Jurkat, Clone E6-1 (cell line): ENCODE data around the gene MIER1.

ENCODE experiments used
- DNase-seq: peaks from one replicate; pipeline ENCODE4 v3.0.0-alpha.2; 2011; ENCODE audit warnings: low read depth, low spot score
- H3K4me3 ChIP-seq: 2 replicates; pipeline ENCODE4 v1.5.1; 2011; ENCODE audit warnings: mild to moderate bottlenecking, low read length, control low read depth, moderate library complexity

MIER1 gene

DNA sequence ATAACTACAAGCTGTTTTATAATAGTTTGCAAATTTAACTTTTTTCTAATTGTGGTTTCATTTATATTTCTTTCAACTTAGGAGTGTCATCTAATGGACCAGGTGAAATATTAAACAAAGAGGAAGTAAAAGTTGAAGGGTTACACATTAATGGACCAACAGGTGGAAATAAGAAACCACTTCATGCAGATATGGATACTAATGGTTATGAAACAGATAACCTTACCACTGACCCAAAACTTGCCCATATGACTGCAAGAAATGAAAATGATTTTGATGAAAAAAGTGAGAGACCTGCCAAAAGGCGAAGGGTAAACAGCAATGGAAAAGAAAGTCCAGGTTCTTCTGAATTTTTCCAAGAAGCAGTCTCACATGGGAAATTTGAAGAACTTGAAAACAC lies 59.7 kb downstream of the MIER1 start:
- H3K4me3 ChIP-seq, result no peak overlapping the region
- DNase-seq, result no peak

DNA sequence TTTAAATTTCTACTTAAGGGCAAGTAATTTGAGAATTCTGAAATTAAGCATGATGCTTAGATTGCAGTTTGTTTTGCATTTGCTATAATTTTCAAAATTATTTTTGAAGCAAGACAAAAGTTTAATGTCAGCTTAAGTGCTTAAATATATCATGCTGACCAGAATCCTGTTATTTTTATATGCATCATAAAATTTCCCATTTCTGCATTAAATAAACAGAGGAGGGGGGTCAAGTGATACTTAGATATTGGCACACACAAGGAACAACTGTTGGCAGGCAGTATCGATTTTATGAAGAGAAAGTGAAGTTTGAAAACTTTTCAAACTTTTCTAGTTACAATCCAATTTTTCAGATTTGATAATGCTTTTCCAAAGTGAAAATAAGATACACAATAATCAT lies 61.0 kb downstream of the MIER1 start:
- DNase-seq, result no peak
- H3K4me3 ChIP-seq, result no peak overlapping the region

DNA sequence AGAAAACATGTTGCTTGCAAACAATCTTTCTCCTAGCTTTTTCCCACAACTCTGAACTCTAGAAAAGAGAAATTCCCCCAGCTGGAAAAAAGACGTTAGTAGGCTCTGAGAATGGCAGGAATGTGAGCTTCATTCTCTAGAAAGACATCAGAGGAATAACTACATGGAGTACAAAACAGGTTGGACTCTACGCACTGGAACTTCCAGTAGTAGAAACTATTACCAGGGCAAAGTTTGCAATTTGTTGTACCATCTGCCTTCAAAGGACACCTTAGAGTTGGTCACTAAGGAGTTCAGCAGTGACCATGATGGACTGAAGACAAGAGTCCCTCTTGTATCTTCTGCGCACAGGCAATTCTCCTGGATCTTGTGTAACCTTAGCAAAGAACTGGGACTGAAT lies 68.3 kb downstream of the MIER1 start:
- H3K4me3 ChIP-seq, result no peak overlapping the region
- no peak for DNase-seq

DNA sequence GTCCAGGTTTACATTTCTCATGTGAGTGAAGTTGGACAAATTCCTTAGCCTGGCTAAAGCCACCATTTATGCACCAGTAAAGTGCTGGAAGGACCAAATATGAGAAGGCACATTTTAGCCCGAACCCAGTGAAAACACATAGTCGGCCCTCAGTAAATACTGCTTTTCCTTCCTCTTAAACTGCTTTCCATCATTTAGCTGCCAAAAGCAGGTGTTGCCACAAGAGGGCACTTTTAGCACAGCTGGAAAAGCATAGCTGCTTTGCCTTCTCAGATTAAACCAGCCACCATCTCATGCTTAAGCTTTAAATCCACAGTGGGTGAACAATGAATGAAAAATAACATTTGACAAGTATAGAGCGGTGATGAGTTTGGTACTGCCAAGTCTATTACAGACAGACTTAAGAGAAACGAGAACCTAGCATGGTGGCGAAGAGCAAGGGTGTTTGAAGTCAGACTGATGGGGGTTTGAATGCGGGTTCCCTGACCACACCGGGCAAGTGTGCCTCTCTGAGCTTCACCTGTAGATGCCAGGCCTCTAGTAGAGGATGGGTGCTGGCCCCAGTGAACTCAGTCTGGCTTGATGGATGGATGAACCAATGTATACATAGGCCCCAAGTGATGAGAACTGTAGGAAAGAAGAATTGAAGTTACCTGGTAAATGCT lies 71.4 kb downstream of the MIER1 start:
- no peak overlapping the region for H3K4me3 ChIP-seq
- DNase-seq, result peak; percentile 69

DNA sequence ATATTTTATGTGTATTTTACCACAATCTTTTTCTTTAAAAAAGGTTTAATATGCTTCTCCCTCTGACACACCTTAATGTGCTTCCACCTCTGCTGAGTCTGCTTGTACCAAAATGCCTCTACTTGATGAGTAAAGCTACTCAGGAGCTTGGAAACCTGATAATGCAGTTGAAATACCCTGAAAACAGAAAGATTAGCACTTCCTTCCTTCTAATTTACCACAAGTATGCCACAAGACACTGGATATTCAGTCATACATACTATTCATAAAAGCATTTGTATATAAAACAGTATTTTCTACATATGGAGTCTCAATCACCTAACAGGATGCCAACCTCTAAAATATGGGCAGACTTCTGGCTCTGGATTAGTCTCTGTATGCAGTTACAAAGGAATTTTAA lies 74.2 kb downstream of the MIER1 start:
- peak; percentile 54 for DNase-seq
- no peak overlapping the region for H3K4me3 ChIP-seq

DNA sequence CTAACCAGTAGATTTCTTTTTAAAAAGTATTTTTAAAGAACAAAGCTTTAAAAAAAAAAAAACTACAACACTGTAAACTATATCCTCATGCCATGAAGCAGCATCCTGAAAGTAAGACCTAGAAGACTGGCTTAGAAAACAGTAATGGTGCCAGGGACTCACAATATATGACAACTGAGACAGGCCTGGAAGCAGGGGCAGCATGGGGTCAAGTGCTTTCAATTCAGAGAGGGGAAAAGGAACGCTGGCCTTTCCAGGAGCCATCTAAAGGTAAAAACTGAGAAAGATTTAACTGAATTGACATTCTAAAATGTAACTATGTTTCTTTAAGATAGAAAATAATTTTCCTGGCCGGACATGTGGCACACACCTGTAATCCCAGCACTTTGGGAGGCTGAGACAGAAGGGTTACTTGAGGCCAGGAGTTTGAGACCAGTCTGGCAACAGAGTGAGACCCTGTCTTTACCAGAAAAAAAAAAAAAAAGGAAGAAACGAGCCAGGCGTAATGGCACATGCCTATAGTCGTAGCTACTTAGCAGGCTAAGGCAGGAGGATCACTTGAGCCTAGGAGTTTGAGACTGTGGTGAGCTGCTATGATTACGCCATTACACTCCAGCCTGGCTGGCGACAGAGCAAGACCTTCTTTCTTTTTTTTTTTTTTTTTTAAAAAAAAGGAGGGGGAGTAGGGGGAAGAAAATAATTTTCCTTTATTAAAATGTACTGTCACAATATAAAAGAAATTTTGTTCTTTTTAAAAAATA lies 75.0 kb downstream of the MIER1 start:
- DNase-seq, result no peak
- H3K4me3 ChIP-seq, result no peak overlapping the region

DNA sequence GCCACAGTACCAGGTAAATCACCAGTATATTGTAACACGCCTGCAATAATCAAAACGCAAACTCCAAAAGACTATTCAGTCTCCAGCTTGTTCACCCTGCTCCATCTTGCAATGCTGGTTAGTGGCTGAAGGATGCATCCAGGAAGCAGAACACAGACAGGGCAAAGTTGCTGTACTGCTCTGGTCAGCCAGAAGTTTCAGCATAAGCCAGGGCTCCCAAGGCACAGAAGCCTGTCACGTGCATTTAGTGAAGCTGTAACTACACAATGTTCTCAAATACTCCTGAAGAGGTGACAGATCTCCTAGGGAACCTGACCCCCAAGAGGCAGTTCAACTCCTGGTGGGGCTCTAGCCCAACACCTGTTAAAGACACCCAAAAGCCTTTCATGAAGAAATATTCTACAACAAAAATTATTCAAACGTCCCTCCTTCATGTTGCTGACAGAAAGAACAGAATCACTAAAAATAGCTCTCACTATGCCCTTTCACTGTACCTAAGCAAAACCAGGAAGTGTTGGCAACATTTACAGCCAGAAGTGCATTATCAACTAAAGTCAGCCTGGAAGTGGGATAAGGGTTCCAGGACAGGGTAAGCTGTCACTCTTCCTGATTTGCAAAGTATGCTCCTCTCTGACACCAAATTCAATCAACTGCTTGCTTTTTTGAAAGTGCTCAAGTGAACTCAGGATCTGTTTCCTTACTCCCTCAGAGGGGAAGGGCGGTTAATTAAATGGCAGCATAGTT lies 77.1 kb downstream of the MIER1 start:
- H3K4me3 ChIP-seq, result no peak overlapping the region
- DNase-seq, result no peak

DNA sequence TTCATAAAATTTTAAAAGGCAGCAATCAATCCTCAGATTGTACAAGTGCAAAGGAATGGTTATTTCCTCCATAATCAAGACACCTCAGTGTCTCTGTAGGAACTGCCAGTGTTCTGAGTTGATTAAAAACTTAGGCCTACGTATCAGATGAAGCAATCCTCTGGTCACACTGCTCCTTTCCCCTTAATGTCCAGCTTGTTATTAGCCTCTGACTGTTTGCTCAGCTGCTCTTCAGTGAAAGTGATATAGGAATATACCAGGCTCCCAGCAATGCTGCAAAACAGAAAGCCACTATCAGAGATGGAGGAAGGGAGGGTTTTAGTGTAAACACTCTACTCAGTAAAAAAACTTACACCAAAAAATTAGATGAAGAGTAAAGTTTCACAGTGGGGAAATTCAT lies 79.4 kb downstream of the MIER1 start:
- no peak for DNase-seq
- no peak overlapping the region for H3K4me3 ChIP-seq

DNA sequence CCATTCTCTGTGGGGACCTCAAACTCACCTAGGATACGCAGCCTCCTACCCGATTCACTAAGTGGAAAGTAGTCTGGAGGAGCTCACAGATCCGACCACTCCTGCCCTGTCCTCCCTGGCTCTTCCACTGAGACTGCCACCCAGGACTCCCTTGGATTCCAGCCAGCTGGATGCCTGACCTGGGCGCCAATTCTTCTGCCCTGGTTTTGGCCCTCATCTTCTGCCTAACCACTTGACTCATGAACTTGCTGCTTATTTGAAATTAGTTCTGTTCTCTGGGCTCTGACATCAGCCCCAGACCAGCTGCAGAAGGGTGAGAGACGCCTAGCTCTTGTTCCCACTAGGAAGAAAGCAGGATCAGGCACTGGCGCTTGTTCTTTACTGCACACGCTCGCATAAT lies 80.3 kb downstream of the MIER1 start:
- H3K4me3 ChIP-seq, result no peak overlapping the region
- no peak for DNase-seq

DNA sequence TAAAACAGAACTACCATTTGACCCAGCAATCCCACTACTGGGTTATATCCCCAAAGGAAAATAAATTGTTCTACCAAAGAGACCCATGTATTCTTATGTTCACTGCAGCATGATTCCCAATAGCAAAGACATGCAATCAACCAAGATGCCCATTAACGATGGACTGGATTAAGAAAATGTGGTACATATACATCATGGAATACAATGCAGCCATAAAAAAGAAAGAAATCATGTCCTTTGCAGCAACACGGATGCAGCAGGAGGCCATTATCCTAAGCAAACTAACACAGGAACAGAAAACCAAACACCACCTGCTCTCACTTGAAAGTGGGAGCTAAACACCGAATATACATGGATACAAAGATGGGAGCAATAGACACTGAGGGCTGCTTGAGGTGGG lies 85.0 kb downstream of the MIER1 start:
- H3K4me3 ChIP-seq, result no peak overlapping the region
- DNase-seq, result no peak

DNA sequence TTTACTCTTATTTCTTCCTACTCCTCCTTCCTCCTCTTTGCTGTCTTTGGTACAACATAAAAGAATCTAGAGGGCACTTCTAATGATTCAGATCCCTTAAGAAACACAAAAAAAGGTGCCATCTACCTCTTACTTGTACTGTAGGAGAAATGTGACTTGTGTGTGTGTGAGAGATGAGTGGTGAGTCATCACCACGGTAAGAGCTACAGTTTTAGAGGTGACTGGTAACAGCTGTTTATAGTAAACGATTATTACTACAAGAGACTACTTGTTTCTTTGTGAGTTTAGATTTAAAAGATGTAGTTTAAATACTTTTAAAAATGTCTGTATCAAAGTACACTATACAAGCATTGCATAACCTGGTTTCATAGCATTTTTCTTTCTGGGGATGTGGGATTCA lies 88.8 kb downstream of the MIER1 start:
- no peak overlapping the region for H3K4me3 ChIP-seq
- DNase-seq, result no peak

DNA sequence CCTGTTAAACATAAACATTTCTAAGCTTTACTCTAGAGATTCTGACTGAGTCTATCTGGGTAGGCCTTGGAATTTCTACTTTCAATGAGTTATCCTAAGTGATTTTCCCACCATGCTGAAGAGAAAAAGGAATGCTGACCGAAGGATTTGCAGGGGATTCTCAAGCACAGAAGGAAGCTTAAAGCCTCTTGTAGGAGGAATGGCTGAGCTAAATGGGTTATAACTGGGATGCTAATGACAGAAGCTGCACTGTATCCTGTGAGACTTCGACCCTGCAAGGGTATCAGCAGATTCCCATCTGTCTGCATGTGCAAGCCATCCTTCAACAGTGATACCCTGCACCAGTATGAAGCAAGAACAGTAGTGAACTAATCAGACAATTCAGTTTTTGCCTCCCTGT lies 93.8 kb downstream of the MIER1 start:
- H3K4me3 ChIP-seq, result no peak overlapping the region
- no peak for DNase-seq

DNA sequence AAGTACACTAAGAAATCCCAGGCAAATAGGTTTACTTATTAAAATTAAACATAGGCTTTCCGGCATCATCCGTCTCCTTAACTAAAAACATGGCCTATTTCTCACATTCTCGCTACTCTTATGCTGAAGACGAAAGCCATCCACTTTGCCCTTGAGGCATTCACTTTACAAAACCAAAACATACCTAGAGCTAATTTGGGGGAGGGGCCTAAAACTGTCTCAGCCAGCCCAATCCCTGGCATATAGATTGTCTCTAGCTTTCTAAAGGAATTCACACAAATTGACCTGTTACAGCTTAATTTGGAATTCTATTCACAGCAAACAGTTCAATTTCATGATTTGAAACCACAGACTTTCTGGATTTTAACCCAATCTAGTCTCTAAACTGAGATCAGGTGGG lies 94.3 kb downstream of the MIER1 start:
- DNase-seq, result no peak
- H3K4me3 ChIP-seq, result no peak overlapping the region

DNA sequence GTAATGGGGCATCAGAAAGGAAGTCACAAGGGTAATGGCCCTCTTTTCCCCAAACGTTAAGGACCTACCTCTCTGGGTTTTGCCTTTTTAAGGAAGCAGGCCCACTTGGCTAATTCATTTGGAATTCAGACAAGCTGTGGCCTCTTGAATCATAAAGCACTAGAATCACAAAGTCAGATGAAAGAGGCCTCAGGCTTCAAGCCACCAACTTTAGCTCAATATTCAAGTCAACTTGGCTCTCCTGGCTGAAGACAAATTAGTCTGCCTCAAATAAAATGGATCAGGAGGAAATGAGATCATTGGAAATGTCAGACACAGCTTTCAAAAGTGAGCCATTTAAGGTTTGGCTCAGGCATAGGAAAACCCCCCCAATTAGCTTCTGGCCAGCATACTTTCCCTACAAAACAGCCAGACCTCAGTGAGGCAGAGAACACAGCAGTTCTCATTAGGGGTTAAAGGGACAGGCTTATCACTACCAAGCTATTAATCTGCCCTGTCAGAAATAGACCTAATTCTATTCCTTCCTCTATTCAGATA lies 94.9 kb downstream of the MIER1 start:
- no peak overlapping the region for H3K4me3 ChIP-seq
- no peak for DNase-seq

DNA sequence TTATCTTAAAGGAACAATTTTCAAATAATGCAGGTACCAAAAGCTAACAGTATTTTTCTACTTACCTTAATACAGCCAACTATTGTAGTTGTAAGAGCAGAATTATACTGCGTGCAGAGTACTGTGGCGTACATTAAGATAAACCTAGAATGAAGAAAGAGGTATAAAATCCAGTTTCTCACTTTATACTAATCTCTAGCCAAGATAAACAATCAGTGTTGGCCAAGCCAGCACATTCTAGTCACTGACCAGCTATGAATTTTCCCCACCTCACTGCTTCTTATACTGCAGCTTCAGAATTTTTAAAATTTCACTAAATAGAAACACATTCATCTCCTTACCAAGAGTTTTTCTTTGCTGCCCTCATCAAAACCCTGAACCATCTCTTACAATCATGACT lies 95.5 kb downstream of the MIER1 start:
- no peak for DNase-seq

DNA sequence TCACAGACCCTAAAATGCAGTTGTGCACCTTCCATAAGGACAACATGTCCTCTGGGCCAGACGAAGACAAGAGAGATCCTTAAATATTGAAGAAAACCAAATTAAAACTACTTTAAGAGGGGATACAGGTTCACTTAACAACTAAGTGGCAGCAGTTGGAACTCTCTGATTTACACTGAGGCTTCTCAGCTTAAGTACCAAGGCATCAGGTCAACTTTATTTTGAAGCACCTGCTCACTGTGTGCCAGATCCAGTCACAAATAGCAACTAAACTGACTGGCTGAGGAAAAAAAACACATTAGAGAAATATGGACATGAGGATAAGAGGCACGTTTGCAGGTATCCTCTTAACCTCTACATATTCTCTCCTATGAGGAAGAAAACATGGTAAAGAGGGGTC lies 96.0 kb downstream of the MIER1 start:
- H3K4me3 ChIP-seq, result no peak overlapping the region
- no peak for DNase-seq

More for the DNA sequence above, 95.5 kb downstream of the MIER1 start:
- no peak overlapping the region for H3K4me3 ChIP-seq

DNA sequence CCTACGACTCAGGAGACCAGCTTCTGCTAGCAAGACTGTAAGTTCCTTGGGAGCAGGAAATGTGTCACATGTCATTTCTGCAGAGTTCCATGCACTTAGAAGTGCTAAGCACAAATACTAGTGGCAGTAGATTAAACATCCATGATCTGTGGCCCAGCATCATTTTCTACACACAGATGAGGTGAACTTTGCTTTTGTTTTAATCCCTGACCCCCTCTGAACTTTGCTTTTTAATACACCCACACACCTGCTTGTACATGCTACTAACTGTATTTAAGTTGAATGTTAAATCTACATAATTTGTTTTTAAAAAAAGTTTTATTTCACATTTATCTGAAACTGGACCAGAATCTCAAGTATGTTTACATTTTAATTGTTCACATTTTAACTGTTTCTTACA lies 104.7 kb downstream of the MIER1 start:
- no peak for DNase-seq
- H3K4me3 ChIP-seq, result no peak overlapping the region

DNA sequence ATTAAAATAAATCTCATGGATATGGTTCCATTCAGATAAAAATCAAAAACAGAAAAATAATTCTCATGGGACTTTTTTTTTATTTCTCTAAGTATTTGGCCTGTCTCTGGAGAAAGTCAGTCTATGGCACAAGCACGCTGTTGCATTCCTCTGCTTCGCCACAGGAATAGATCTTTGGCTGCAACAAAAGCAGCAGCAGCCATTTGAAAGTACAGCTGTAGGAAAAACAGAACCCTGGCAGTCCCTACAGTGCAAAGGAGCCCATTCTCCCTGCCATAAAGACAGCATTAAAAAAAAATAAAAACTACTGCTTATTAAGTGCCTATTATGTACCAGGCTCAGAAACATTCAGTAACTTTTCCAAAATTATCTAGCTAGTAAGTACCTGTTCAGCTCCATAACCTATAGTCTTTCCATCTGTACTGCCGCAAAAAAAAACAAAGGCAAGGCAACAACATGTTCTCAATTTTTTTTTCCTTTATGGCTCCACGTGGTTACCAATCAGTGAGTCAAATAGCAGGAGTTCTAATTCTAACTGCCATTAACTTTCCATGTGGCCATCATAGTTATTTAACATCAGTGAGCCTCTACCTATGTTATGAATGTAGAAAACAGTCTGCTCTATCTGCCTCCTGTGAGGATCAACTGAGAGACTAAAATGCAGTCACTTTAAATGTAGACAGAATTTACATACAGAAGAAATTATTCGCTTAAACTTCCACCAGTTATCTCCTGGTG lies 106.5 kb downstream of the MIER1 start:
- H3K4me3 ChIP-seq, result no peak overlapping the region
- DNase-seq, result no peak

DNA sequence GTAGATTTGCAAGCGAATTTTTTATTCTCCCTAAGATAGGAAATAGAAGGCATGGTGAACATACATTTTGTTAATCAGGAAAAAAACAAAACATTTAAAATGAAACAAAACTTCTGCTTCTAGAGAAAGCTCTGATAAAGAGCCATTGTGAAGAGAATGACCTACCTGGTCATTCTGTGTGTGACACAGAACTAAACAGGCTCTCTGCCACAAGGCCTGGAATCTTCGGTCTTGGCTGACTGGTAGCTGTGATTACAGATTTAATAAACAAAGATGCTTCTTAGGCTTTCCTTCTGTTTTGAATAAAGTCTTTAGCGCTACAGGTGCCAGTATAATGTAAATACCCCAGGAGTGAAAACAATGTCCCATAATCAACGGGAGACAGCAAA lies 107.1 kb downstream of the MIER1 start:
- no peak overlapping the region for H3K4me3 ChIP-seq
- no peak for DNase-seq
